ENCODE data around the gene OR6B2.
A peak's percentile ranks its signal among the peaks of the same experiment; 100 is the strongest.

DNA sequence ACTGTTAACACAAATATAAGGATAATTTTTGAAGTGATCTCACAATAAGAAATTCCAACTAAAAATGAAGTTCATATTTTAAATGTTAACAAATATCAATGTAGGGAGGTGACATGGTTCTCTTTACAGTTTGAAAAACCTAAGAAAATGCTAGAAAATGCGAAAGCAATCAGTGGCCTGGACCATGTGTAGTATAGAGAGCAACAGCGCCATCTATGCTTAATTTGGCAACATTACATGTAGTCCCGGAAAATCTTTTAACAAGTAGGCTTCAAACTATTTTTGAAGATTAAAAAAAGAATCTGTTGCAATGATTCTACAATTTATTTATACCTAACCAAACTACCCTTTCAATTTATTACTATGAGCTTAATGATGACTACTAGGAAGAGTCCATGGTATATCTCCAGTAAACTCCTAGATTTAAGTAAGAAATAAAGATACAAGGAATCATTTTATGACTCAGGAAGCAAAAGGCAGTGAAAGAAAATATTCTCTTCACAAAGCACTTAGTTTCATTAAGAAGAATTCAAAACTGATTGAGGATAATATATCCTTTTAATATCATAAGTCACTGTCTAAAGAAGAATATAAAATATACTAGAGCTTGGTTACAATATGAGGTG is 38.4 kb downstream of the OR6B2 start:
- TF ChIP-seq POLR2A (IDR thresholded peaks at IDR 0.05) (no peak), POLR2AphosphoS5 (IDR thresholded peaks at IDR 0.05; ENCODE audit: insufficient read depth in 1 of 2, low read depth in 1 of 2) (peak in 1 of 2 donors; percentile 30)
- TF ChIP-seq, protein P1, sequence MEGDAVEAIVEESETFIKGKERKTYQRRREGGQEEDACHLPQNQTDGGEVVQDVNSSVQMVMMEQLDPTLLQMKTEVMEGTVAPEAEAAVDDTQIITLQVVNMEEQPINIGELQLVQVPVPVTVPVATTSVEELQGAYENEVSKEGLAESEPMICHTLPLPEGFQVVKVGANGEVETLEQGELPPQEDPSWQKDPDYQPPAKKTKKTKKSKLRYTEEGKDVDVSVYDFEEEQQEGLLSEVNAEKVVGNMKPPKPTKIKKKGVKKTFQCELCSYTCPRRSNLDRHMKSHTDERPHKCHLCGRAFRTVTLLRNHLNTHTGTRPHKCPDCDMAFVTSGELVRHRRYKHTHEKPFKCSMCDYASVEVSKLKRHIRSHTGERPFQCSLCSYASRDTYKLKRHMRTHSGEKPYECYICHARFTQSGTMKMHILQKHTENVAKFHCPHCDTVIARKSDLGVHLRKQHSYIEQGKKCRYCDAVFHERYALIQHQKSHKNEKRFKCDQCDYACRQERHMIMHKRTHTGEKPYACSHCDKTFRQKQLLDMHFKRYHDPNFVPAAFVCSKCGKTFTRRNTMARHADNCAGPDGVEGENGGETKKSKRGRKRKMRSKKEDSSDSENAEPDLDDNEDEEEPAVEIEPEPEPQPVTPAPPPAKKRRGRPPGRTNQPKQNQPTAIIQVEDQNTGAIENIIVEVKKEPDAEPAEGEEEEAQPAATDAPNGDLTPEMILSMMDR (IDR thresholded peaks at IDR 0.05), result peak; percentile 57 to 75 (median 70)
